Measurements from ENCODE around the gene IL10RB. TPM values are rescaled to one million over a fixed set of nuclear protein-coding genes. Genes with fewer than 3 reads are reported as not detected.

The IL10RB gene
- total and polyA plus RNA-seq, 2 donors: 38.2 to 42.9 TPM

DNA sequence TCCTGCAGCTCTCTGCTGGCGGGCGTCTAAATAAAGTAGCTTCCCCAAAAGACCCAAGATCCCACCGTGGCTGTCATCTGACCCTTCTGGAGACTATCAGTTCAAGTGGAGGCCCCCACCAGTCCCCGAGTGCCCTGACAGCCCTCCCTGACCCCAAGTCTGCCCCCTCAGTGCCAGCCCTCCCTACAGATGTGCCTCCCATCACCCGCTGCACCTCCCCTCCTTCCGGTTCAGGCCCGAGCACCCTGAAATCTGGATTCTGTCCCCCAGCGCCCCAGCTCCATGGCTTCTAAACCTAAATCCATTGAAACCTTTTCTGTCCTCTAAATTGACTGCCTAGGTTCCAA lies 595 bp downstream of the IL10RB start:
- H3K4me1 ChIP-seq (ENCODE audit: control insufficient read depth in 2 of 2, insufficient read depth in 2 of 2, low read length in 2 of 2): peaks cover 18 to 35% of the 10 kb centered on the region in 2 donors
- peak in 4 of 9 donors; percentile 14 to 43 (median 26) for DNase-seq (ENCODE audit: low read depth in 6 of 9, low spot score in 9 of 9)
- WGBS: 4% methylated on average over 8 of the region's 8 CpGs
- no peaks in the 10 kb centered on the region for H3K9me3 ChIP-seq (ENCODE audit: control insufficient read depth in 2 of 2, insufficient read depth in 1 of 2, low read length in 1 of 2)
- H3K27ac ChIP-seq (ENCODE audit: low read depth in 1 of 2, low read length in 1 of 2): peak overlapping the region; percentile 74 to 93
- H3K36me3 ChIP-seq (ENCODE audit: control insufficient read depth in 2 of 2, insufficient read depth in 2 of 2, low read length in 1 of 2): peaks cover 36 to 46% of the 10 kb centered on the region in 2 donors
- H3K4me3 ChIP-seq (ENCODE audit: low read length in 2 of 2): peak overlapping the region; percentile 73 to 79
- no peaks in the 10 kb centered on the region for H3K27me3 ChIP-seq (ENCODE audit: control insufficient read depth in 2 of 2, insufficient read depth in 1 of 2, low read length in 1 of 2)

DNA sequence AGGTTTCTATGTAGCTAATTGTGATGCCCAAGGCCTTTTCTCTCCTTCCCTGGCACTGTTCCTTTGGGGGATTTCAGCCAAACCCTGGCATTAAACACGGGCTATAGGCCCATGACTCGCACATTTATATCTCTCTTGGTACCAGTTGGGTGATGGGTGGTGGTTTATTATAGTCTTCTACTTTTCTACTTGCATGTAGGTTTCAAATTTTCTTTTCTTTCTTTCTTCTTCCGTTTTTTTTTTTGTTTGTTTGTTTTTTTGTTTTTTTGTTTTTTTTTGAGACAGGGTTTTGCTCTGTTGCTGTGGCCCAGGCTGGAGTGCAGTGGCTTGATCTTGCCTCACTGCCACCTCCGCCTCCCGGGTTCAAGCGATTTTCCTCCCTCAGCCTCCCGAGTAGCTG lies 1.1 kb downstream of the IL10RB start:
- H3K9me3 ChIP-seq (ENCODE audit: control insufficient read depth in 2 of 2, insufficient read depth in 1 of 2, low read length in 1 of 2): no peaks in the 10 kb centered on the region
- H3K27ac ChIP-seq (ENCODE audit: low read depth in 1 of 2, low read length in 1 of 2): peak overlapping the region in 1 of 2 donors; percentile 74
- 91% methylated on average over 7 of the region's 7 CpGs for WGBS
- peak overlapping the region; percentile 73 to 79 for H3K4me3 ChIP-seq (ENCODE audit: low read length in 2 of 2)
- peaks cover 33 to 46% of the 10 kb centered on the region in 2 donors for H3K36me3 ChIP-seq (ENCODE audit: control insufficient read depth in 2 of 2, insufficient read depth in 2 of 2, low read length in 1 of 2)
- no peaks in the 10 kb centered on the region for H3K27me3 ChIP-seq (ENCODE audit: control insufficient read depth in 2 of 2, insufficient read depth in 1 of 2, low read length in 1 of 2)
- DNase-seq (ENCODE audit: low read depth in 6 of 9, low spot score in 9 of 9): no peak
- H3K4me1 ChIP-seq (ENCODE audit: control insufficient read depth in 2 of 2, insufficient read depth in 2 of 2, low read length in 2 of 2): peaks cover 18 to 35% of the 10 kb centered on the region in 2 donors

DNA sequence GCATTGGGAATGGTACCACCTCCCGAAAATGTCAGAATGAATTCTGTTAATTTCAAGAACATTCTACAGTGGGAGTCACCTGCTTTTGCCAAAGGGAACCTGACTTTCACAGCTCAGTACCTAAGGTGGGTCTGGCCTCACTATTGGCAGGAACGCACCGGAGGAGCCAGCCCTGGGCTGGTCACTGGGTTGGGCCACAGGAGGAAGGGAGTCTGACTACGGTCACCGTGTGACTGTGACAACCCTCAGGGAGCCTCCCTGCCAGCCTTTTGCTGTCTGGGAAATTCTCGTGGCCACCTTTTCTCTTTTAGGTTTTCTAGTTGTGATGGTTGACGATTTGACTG lies 2.2 kb downstream of the IL10RB start:
- Histone ChIP-seq H3K9me3 (ENCODE audit: control insufficient read depth in 2 of 2, insufficient read depth in 1 of 2, low read length in 1 of 2) (no peaks in the 10 kb centered on the region), H3K4me3 (ENCODE audit: low read length in 2 of 2) (peak overlapping the region in 1 of 2 donors; percentile 8), H3K27me3 (ENCODE audit: control insufficient read depth in 2 of 2, insufficient read depth in 1 of 2, low read length in 1 of 2) (no peaks in the 10 kb centered on the region), H3K36me3 (ENCODE audit: control insufficient read depth in 2 of 2, insufficient read depth in 2 of 2, low read length in 1 of 2) (peaks cover 23 to 37% of the 10 kb centered on the region in 2 donors), H3K27ac (ENCODE audit: low read depth in 1 of 2, low read length in 1 of 2) (peak overlapping the region in 1 of 2 donors; percentile 10), H3K4me1 (ENCODE audit: control insufficient read depth in 2 of 2, insufficient read depth in 2 of 2, low read length in 2 of 2) (peaks cover 18 to 38% of the 10 kb centered on the region in 2 donors)
- DNase-seq (ENCODE audit: low read depth in 6 of 9, low spot score in 9 of 9): no peak
- WGBS: 94% methylated on average over 7 of the region's 7 CpGs

DNA sequence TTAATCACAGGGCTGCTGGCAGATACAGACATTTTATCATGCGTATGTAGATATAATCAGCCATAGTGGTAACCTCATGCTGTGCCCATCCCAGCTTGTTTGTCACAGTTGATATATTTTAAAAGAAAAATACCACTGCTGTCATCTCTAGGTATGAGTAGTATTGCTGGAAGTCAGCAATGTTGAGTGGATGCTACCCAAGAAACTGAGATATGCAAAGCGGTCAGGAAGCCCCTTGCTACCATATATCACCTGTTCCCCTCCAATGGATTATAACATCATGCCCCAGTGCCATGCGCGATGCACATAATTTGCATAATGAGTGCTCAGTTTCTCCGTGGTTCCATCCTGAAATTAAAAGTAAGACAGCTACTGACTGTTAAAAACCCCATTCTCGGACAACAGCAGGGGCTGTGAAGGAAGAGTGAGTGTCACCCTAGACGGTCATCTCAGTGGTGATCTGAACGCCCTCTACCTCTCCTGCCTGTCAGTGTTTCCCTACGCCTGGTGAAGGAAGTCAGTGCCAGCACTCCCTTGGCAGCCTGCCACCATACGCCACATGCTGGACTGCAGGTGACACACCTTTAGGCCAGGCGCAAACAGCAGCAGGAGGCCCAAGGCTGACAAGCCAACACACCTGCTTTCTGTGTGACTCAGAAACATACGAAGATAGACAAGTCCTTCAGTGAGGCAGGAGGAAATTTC lies 2.7 kb downstream of the IL10RB start:
- H3K4me3 ChIP-seq (ENCODE audit: low read length in 2 of 2): no peak overlapping the region
- WGBS: 86% methylated on average over 12 of the region's 12 CpGs
- peaks cover 18 to 38% of the 10 kb centered on the region in 2 donors for H3K36me3 ChIP-seq (ENCODE audit: control insufficient read depth in 2 of 2, insufficient read depth in 2 of 2, low read length in 1 of 2)
- no peak for DNase-seq (ENCODE audit: low read depth in 6 of 9, low spot score in 9 of 9)
- H3K27me3 ChIP-seq (ENCODE audit: control insufficient read depth in 2 of 2, insufficient read depth in 1 of 2, low read length in 1 of 2): no peaks in the 10 kb centered on the region
- H3K4me1 ChIP-seq (ENCODE audit: control insufficient read depth in 2 of 2, insufficient read depth in 2 of 2, low read length in 2 of 2): peaks cover 18 to 38% of the 10 kb centered on the region in 2 donors
- H3K9me3 ChIP-seq (ENCODE audit: control insufficient read depth in 2 of 2, insufficient read depth in 1 of 2, low read length in 1 of 2): no peaks in the 10 kb centered on the region
- H3K27ac ChIP-seq (ENCODE audit: low read depth in 1 of 2, low read length in 1 of 2): peak overlapping the region; percentile 10 to 29

DNA sequence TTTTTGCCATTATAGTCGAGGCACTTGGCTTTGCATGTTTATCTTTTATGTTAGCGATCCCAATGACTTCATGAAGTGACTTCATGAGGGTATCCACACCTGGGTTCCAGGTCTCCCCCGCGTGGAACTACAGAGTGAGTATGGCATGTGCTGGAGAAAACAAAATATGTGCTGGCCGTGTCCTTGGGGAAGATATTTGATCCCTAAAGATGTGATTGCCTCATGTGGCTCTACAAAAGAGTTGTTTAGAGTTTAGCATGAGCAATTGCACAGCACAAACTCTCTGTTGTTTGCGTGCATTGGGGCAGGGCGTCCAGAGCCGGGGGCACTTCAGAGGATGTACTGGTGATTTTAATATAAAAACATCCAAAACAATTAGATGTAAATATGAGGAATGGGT lies 4.8 kb downstream of the IL10RB start:
- no peak overlapping the region for H3K27ac ChIP-seq (ENCODE audit: low read depth in 1 of 2, low read length in 1 of 2)
- peaks cover 13 to 27% of the 10 kb centered on the region in 2 donors for H3K4me1 ChIP-seq (ENCODE audit: control insufficient read depth in 2 of 2, insufficient read depth in 2 of 2, low read length in 2 of 2)
- no peaks in the 10 kb centered on the region for H3K9me3 ChIP-seq (ENCODE audit: control insufficient read depth in 2 of 2, insufficient read depth in 1 of 2, low read length in 1 of 2)

DNA sequence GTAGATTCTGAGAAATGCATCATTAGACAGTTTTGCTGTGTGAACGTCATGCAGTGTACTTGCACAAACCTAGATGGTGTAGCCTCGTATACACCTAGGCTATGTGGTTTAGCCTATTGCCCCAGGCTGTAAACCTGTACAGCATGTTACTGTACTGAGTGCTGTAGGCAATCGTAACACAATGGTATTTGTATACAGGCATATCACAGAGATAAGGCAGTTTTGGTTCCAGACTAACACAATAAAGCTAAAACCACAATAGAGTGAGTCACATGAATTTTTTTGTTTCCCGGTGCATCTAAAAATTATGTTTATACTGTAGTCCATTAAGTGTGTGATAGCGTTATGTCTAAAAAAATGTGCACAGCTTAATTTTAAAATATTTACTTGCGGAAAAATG lies 6.9 kb downstream of the IL10RB start:
- Histone ChIP-seq H3K4me3 (ENCODE audit: low read length in 2 of 2) (no peak overlapping the region), H3K36me3 (ENCODE audit: control insufficient read depth in 2 of 2, insufficient read depth in 2 of 2, low read length in 1 of 2) (peaks cover 23 to 65% of the 10 kb centered on the region in 2 donors), H3K4me1 (ENCODE audit: control insufficient read depth in 2 of 2, insufficient read depth in 2 of 2, low read length in 2 of 2) (peaks cover 8 to 12% of the 10 kb centered on the region in 2 donors), H3K9me3 (ENCODE audit: control insufficient read depth in 2 of 2, insufficient read depth in 1 of 2, low read length in 1 of 2) (no peaks in the 10 kb centered on the region), H3K27ac (ENCODE audit: low read depth in 1 of 2, low read length in 1 of 2) (no peak overlapping the region), H3K27me3 (ENCODE audit: control insufficient read depth in 2 of 2, insufficient read depth in 1 of 2, low read length in 1 of 2) (no peaks in the 10 kb centered on the region)
- 92% methylated on average over 6 of the region's 6 CpGs for WGBS
- no peak for DNase-seq (ENCODE audit: low read depth in 6 of 9, low spot score in 9 of 9)

More for the DNA sequence above, 4.8 kb downstream of the IL10RB start:
- no peak overlapping the region for H3K4me3 ChIP-seq (ENCODE audit: low read length in 2 of 2)
- H3K36me3 ChIP-seq (ENCODE audit: control insufficient read depth in 2 of 2, insufficient read depth in 2 of 2, low read length in 1 of 2): peaks cover 14 to 52% of the 10 kb centered on the region in 2 donors
- WGBS: 97% methylated on average over 8 of the region's 8 CpGs
- no peaks in the 10 kb centered on the region for H3K27me3 ChIP-seq (ENCODE audit: control insufficient read depth in 2 of 2, insufficient read depth in 1 of 2, low read length in 1 of 2)
- DNase-seq (ENCODE audit: low read depth in 6 of 9, low spot score in 9 of 9): no peak

DNA sequence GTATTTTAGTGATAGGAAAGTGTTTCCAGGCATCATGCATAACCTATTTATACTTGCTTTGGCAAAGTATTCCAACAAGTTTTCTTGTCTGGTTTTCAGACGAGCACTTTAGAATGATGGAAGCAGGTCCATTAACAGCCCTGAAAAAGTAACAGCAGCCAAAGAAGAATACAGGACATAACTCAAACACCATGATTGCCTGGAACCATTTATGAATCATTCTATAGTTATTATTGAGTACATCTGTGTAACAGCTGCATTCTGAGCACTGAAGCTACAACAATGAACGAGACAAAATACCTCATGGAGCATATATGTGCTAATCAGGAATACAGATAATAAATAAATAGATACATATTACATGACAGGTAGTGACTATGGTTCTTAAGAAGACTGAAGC lies 12.6 kb downstream of the IL10RB start:
- H3K27me3 ChIP-seq (ENCODE audit: control insufficient read depth in 2 of 2, insufficient read depth in 1 of 2, low read length in 1 of 2): no peaks in the 10 kb centered on the region
- no peaks in the 10 kb centered on the region for H3K9me3 ChIP-seq (ENCODE audit: control insufficient read depth in 2 of 2, insufficient read depth in 1 of 2, low read length in 1 of 2)
- DNase-seq (ENCODE audit: low read depth in 6 of 9, low spot score in 9 of 9): no peak
- H3K4me1 ChIP-seq (ENCODE audit: control insufficient read depth in 2 of 2, insufficient read depth in 2 of 2, low read length in 2 of 2): peaks cover 0 to 10% of the 10 kb centered on the region in 2 donors
- no peak overlapping the region for H3K27ac ChIP-seq (ENCODE audit: low read depth in 1 of 2, low read length in 1 of 2)
- H3K36me3 ChIP-seq (ENCODE audit: control insufficient read depth in 2 of 2, insufficient read depth in 2 of 2, low read length in 1 of 2): peaks cover 46 to 88% of the 10 kb centered on the region in 2 donors
- 98% methylated on average over 2 of the region's 2 CpGs for WGBS
- H3K4me3 ChIP-seq (ENCODE audit: low read length in 2 of 2): no peak overlapping the region

DNA sequence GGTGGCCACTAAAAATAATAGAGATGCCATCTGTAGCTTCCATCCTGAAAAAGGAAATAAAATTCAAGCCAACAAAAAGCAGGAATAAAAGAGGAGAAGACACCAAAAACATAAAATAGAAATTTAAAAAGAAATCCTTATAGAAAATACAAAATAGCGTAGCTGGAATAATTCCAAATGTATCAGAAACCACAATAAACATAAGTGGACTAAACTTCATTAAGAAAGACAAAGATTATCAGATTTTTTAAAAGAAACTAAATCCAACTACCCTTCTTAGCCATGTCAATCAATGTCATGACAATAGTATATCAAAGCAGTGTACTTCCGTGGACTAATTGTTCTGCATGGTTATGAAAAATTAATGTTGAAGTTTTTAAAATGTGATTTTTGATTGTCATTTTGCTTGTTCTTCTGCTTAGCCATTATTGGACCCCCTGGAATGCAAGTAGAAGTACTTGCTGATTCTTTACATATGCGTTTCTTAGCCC lies 13.2 kb downstream of the IL10RB start:
- Histone ChIP-seq H3K9me3 (ENCODE audit: control insufficient read depth in 2 of 2, insufficient read depth in 1 of 2, low read length in 1 of 2) (no peaks in the 10 kb centered on the region), H3K27me3 (ENCODE audit: control insufficient read depth in 2 of 2, insufficient read depth in 1 of 2, low read length in 1 of 2) (no peaks in the 10 kb centered on the region), H3K36me3 (ENCODE audit: control insufficient read depth in 2 of 2, insufficient read depth in 2 of 2, low read length in 1 of 2) (peaks cover 50 to 87% of the 10 kb centered on the region in 2 donors), H3K4me1 (ENCODE audit: control insufficient read depth in 2 of 2, insufficient read depth in 2 of 2, low read length in 2 of 2) (peaks cover 0 to 10% of the 10 kb centered on the region in 2 donors), H3K4me3 (ENCODE audit: low read length in 2 of 2) (no peak overlapping the region), H3K27ac (ENCODE audit: low read depth in 1 of 2, low read length in 1 of 2) (no peak overlapping the region)
- WGBS: 82% methylated on average over 3 of the region's 3 CpGs
- DNase-seq (ENCODE audit: low read depth in 6 of 9, low spot score in 9 of 9): no peak

DNA sequence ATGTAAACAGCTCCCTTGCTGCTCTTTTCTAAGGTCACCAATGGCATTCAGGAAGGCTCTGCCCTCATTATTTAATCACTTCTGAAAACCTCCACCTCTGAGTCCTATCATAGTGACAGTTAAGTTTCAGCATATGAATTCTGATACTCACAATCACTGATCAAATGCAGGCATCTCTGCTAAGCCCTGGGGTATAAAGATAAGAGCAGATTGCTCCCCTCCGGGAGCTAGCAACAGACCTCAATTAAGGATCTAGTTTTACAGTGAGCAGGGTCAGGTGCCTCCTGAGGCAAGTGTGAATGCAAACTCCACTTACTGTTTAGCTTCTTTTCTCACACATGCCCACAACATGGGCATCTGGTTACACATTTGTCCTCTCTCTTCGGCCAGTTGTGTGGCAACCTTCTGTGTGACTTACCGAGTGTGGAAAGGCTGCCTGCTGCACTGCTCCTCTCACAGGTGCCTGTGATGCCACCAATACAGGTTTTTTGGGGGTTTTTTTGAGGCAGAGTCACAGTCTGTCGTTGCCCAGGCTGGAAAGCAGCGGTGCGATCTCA lies 15.0 kb downstream of the IL10RB start:
- Histone ChIP-seq H3K4me1 (ENCODE audit: control insufficient read depth in 2 of 2, insufficient read depth in 2 of 2, low read length in 2 of 2) (peaks cover 0 to 10% of the 10 kb centered on the region in 2 donors), H3K36me3 (ENCODE audit: control insufficient read depth in 2 of 2, insufficient read depth in 2 of 2, low read length in 1 of 2) (peaks cover 65 to 89% of the 10 kb centered on the region in 2 donors), H3K9me3 (ENCODE audit: control insufficient read depth in 2 of 2, insufficient read depth in 1 of 2, low read length in 1 of 2) (no peaks in the 10 kb centered on the region), H3K27ac (ENCODE audit: low read depth in 1 of 2, low read length in 1 of 2) (no peak overlapping the region), H3K27me3 (ENCODE audit: control insufficient read depth in 2 of 2, insufficient read depth in 1 of 2, low read length in 1 of 2) (no peaks in the 10 kb centered on the region), H3K4me3 (ENCODE audit: low read length in 2 of 2) (no peak overlapping the region)
- no peak for DNase-seq (ENCODE audit: low read depth in 6 of 9, low spot score in 9 of 9)
- 97% methylated on average over 6 of the region's 6 CpGs for WGBS
